ENCODE results near the gene GTPBP3.
A peak's percentile ranks its signal among the peaks of the same experiment; 100 is the strongest.

The GTPBP3 gene

DNA sequence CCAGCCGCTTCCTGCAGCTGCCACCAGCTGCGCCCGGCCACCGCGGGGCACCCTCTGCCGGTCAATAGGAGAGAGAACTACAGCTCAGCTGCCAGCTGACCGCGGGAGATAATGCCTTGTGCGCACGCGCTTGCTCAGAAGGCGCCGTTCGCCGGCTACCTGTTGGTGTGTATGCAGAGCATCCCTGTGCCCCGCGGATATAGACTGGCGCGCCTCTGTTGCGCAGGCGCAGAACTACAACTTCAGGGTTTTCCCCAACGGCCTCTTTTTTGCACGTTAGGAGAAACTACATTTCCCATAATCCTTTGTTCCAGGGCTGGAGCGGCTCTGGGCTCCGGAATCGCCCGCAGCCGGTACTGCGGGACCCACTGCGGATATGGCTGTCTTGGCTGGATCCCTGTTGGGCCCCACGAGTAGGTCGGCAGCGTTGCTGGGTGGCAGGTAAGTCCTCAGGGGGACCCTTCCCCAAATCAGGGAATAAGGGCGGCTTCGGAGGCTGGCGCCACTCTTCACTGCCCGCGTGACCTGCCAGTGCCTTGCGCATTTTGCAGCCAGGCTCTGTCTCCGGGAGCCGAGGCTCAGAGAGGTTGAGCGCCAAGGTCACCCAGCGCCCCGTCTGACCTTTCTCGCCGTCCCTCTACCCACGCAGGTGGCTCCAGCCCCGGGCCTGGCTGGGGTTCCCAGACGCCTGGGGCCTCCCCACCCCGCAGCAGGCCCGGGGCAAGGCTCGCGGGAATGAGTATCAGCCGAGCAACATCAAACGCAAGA is 31.7 kb upstream of the GTPBP3 start, which contains the start of gene MRPL34:
MRPL34 (plus strand) TSS at position 356 of the 768 bp plus-strand sequence; CDS start at position 377, 21 bp downstream.
- peak; percentile 79 to 86 for TF ChIP-seq CTCF (IDR thresholded peaks at IDR 0.05)
- DNase-seq = peak; percentile 93 to 97
- H3K4me1 ChIP-seq = peaks cover 0 to 64% (median 48%) of the 10 kb centered on the region in 4 donors
- intact Hi-C loops (cut with DNase I; ENCODE audit: low total_unique reads) = loop anchor here (1.0 kb wide), 1 partner anchor 24 kb away; no protein-coding TSS in a partner anchor
- peak within 1 kb of the TSS; percentile 88 to 95 for H3K27ac ChIP-seq
- H3K9me3 ChIP-seq = no peaks in the 10 kb centered on the region
- H3K36me3 ChIP-seq = peaks cover 0 to 8% (median 6%) of the 10 kb centered on the region in 3 donors
- peak within 1 kb of the TSS; percentile 60 to 84 for H3K4me3 ChIP-seq
- H3K27me3 ChIP-seq = no peaks in the 10 kb centered on the region

GRCh38 chr19:17306285-17306714 is 31.1 kb upstream of the GTPBP3 start:
- no peaks in the 10 kb centered on the region for H3K9me3 ChIP-seq
- intact Hi-C loops (cut with DNase I; ENCODE audit: low total_unique reads) = loop anchor here (1.0 kb wide), 1 partner anchor 23 kb away; no protein-coding TSS in a partner anchor
- peak overlapping the region; percentile 88 to 95 for H3K27ac ChIP-seq
- H3K27me3 ChIP-seq = no peaks in the 10 kb centered on the region
- peaks cover 0 to 70% (median 54%) of the 10 kb centered on the region in 4 donors for H3K4me1 ChIP-seq
- DNase-seq = no peak
- H3K4me3 ChIP-seq = peak overlapping the region; percentile 60 to 84
- peaks cover 0 to 2% (median under 1%) of the 10 kb centered on the region in 3 donors for H3K36me3 ChIP-seq
- TF ChIP-seq CTCF (IDR thresholded peaks at IDR 0.05) = no peak

DNA sequence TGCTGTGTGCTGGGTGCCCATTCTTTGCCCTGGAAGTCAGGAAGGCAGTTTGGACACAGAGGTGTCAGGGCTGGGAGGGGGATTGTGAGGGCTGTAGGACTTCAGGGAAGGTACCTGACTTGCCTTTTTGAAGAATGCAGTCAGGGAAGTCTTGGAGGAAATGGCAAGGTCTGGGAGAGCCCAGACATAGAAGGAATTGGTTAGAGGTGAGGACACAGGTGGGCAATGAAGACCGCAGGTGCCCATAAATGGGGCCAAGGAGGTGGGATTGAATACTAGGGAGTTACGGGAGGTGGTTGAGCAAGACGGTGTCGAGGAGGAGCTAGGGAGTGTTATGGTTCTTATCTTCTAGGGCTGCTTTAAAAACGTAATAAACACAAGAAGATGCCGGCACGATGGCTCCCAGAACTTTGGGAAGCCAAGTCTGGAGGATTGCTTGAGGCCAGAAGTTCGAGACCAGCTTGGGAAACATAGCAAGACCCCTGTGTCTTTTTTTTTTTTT is 29.4 kb upstream of the GTPBP3 start:
- TF ChIP-seq CTCF (IDR thresholded peaks at IDR 0.05) = no peak
- no peaks in the 10 kb centered on the region for H3K27me3 ChIP-seq
- H3K4me1 ChIP-seq = peaks cover 0 to 78% (median 55%) of the 10 kb centered on the region in 4 donors
- H3K27ac ChIP-seq = no peak overlapping the region
- H3K4me3 ChIP-seq = no peak overlapping the region
- no peak for DNase-seq
- no peaks in the 10 kb centered on the region for H3K9me3 ChIP-seq
- H3K36me3 ChIP-seq = peaks cover 0 to 14% (median 0%) of the 10 kb centered on the region in 3 donors
- intact Hi-C loops (cut with DNase I; ENCODE audit: low total_unique reads) = no loop called here

GRCh38 chr19:17309198-17309964 is 28.0 kb upstream of the GTPBP3 start, which contains the start of gene DDA1:
Gene DDA1, plus strand, starts transcription at chr19:17309563. Its CDS starts 92 bp downstream, at chr19:17309655.
- peak; percentile 100 for DNase-seq
- Histone ChIP-seq H3K4me1 (peaks cover 0 to 66% (median 45%) of the 10 kb centered on the region in 4 donors), H3K27me3 (no peaks in the 10 kb centered on the region), H3K4me3 (peak within 1 kb of the TSS; percentile 71 to 96), H3K27ac (peak within 1 kb of the TSS; percentile 79 to 87), H3K36me3 (peaks cover 6 to 25% (median 11%) of the 10 kb centered on the region in 3 donors), H3K9me3 (no peaks in the 10 kb centered on the region)
- TF ChIP-seq CTCF (IDR thresholded peaks at IDR 0.05) = no peak
- intact Hi-C loops (cut with DNase I; ENCODE audit: low total_unique reads) = no loop called here

DNA sequence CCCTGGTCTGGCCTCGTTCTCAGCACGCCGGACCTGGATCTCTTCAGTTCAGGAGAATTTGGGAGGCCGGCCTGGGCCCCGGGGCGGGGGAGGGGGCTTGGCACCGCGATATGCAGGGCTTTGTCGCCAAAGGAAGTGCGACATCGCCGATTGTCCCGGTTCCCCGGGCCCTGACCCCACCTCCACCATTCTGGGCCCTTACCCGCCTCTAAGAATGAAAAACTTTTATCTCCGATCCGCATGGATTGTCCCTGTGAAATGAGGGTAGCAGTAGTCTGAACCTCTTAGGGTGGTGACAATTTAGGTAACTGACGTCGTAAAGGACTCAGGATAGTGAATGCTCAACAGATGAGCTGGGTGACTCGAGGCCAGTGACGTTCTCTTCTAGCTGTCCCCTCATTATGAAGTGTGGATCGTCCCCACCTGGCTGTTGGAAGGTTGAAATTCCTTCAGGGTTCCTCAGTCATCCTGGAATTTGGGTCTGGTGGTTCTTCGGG is 27.3 kb upstream of the GTPBP3 start:
- Histone ChIP-seq H3K4me3 (peak overlapping the region; percentile 71 to 96), H3K4me1 (peaks cover 0 to 59% (median 40%) of the 10 kb centered on the region in 4 donors), H3K9me3 (no peaks in the 10 kb centered on the region), H3K36me3 (peaks cover 6 to 31% (median 16%) of the 10 kb centered on the region in 3 donors), H3K27ac (peak overlapping the region; percentile 79 to 87), H3K27me3 (no peaks in the 10 kb centered on the region)
- no peak for TF ChIP-seq CTCF (IDR thresholded peaks at IDR 0.05)
- DNase-seq = no peak
- intact Hi-C loops (cut with DNase I; ENCODE audit: low total_unique reads) = no loop called here

All from tibial artery (tissue), 4 donors.